Natural killer cell treated with Interleukin-12 subunit alpha and Interleukin-12 subunit beta and Interleukin-15 and Interleukin-18, amount 100 ng/mL, for 72 hours (primary cell): Measurements from ENCODE around the gene CLEC18C. TPM values are rescaled to one million over a fixed set of nuclear protein-coding genes. Genes with fewer than 3 reads are reported as not detected.
"Not testable (repeated sequence)": the region's sequence is repeated elsewhere in the genome, so short reads cannot be mapped to it uniquely, and the experiment has no call there.

ENCODE experiments used
- ATAC-seq, 2 donors: fragments of 150-1000 bp; cut with Tn5 transposase in 1 of 2; sonication (Bioruptor Pico), chemical (Tn5 transposase) in 1 of 2; 2 replicates each; pipeline ENCODE4 v1.10.0; 2021
- DNase-seq: peaks from one replicate; pipeline ENCODE4 v3.0.0; 2022; ENCODE audit warnings: low spot score
- H3K27ac Mint-ChIP-seq, 2 donors: 1 replicate in 1 of 2; 2 replicates in 1 of 2; pipeline ENCODE4 v1.8.0; 2022; ENCODE audit warnings: mixed read lengths in 2 of 2, mild to moderate bottlenecking in 1 of 2, moderate library complexity in 1 of 2
- H3K27me3 Mint-ChIP-seq, 2 donors: 1 replicate in 1 of 2; 2 replicates in 1 of 2; pipeline ENCODE4 v1.8.0; 2022; ENCODE audit warnings: mixed read lengths in 2 of 2
- H3K36me3 Mint-ChIP-seq: one replicate; pipeline ENCODE4 v1.8.0; 2022; ENCODE audit warnings: mixed read lengths
- H3K4me1 Mint-ChIP-seq, 2 donors: 1 replicate in 1 of 2; 2 replicates in 1 of 2; pipeline ENCODE4 v1.8.0; 2022; ENCODE audit warnings: low read depth in 2 of 2, mixed read lengths in 2 of 2, mild to moderate bottlenecking in 1 of 2
- H3K4me3 Mint-ChIP-seq: one replicate; pipeline ENCODE4 v1.8.0; 2022; ENCODE audit warnings: mixed read lengths
- H3K9me3 Mint-ChIP-seq: 2 replicates; pipeline ENCODE4 v1.8.0; 2022; ENCODE audit warnings: mixed read lengths
- total RNA-seq, 2 donors: library from RNA; stranded (reverse); gene quantifications; one replicate each; pipeline ENCODE4 v1.2.3, GENCODE V29; 2022

Gene CLEC18C
- total RNA-seq, 2 donors from 2014 or later, result 1.9 TPM; not detected in 1

GRCh38 chr16:70204668-70205405 is 31.2 kb downstream of the CLEC18C start:
- not testable (repeated sequence) for H3K27me3 Mint-ChIP-seq, H3K9me3 Mint-ChIP-seq, H3K4me1 Mint-ChIP-seq, DNase-seq, ATAC-seq, H3K4me3 Mint-ChIP-seq, H3K27ac Mint-ChIP-seq
- peaks cover 10% of the 10 kb centered on the region for H3K36me3 Mint-ChIP-seq

- H3K4me1 Mint-ChIP-seq, ATAC-seq, H3K9me3 Mint-ChIP-seq, H3K27me3 Mint-ChIP-seq, DNase-seq, H3K4me3 Mint-ChIP-seq, H3K27ac Mint-ChIP-seq: not testable (repeated sequence)
- peaks cover 11% of the 10 kb centered on the region for H3K36me3 Mint-ChIP-seq
These were observed 32.8 kb downstream of the CLEC18C start for GRCh38 chr16:70206382-70206781.

- not testable (repeated sequence) for H3K4me3 Mint-ChIP-seq, H3K4me1 Mint-ChIP-seq, H3K27me3 Mint-ChIP-seq, H3K36me3 Mint-ChIP-seq, ATAC-seq, H3K27ac Mint-ChIP-seq, DNase-seq, H3K9me3 Mint-ChIP-seq
These were observed 45.0 kb downstream of the CLEC18C start for GRCh38 chr16:70218586-70218985.

- H3K4me3 Mint-ChIP-seq, H3K27ac Mint-ChIP-seq, ATAC-seq, H3K9me3 Mint-ChIP-seq, H3K27me3 Mint-ChIP-seq, DNase-seq, H3K4me1 Mint-ChIP-seq: not testable (repeated sequence)
- H3K36me3 Mint-ChIP-seq, result peaks cover 10% of the 10 kb centered on the region
These were observed 49.0 kb downstream of the CLEC18C start for GRCh38 chr16:70222574-70222973.

- not testable (repeated sequence) for H3K9me3 Mint-ChIP-seq, H3K4me3 Mint-ChIP-seq, ATAC-seq, H3K4me1 Mint-ChIP-seq, H3K27me3 Mint-ChIP-seq, DNase-seq
- H3K27ac Mint-ChIP-seq, result peak overlapping the region in 1 of 2 donors; percentile 28
- H3K36me3 Mint-ChIP-seq, result peaks cover 10% of the 10 kb centered on the region
These were observed 49.6 kb downstream of the CLEC18C start for GRCh38 chr16:70223216-70223615.

- not testable (repeated sequence) for ATAC-seq, H3K9me3 Mint-ChIP-seq, H3K4me3 Mint-ChIP-seq, H3K4me1 Mint-ChIP-seq, H3K27me3 Mint-ChIP-seq, DNase-seq
- Mint-ChIP-seq H3K27ac (peak overlapping the region in 1 of 2 donors; percentile 28), H3K36me3 (peaks cover 10% of the 10 kb centered on the region)
These were observed 50.5 kb downstream of the CLEC18C start for GRCh38 chr16:70223971-70224513.

- not testable (repeated sequence) for H3K4me1 Mint-ChIP-seq, H3K4me3 Mint-ChIP-seq, H3K27ac Mint-ChIP-seq, ATAC-seq, H3K9me3 Mint-ChIP-seq, H3K27me3 Mint-ChIP-seq, DNase-seq
- peaks cover 10% of the 10 kb centered on the region for H3K36me3 Mint-ChIP-seq
These were observed 51.1 kb downstream of the CLEC18C start for GRCh38 chr16:70224645-70225044.

- H3K27ac Mint-ChIP-seq, ATAC-seq, DNase-seq, H3K4me3 Mint-ChIP-seq, H3K27me3 Mint-ChIP-seq, H3K9me3 Mint-ChIP-seq, H3K4me1 Mint-ChIP-seq: not testable (repeated sequence)
- H3K36me3 Mint-ChIP-seq, result peaks cover 10% of the 10 kb centered on the region
These were observed 51.8 kb downstream of the CLEC18C start for GRCh38 chr16:70225430-70225829.

GRCh38 chr16:70226024-70226423 is 52.4 kb downstream of the CLEC18C start:
- not testable (repeated sequence) for H3K27me3 Mint-ChIP-seq, ATAC-seq, H3K9me3 Mint-ChIP-seq, H3K4me3 Mint-ChIP-seq, DNase-seq, H3K4me1 Mint-ChIP-seq, H3K27ac Mint-ChIP-seq
- peaks cover 10% of the 10 kb centered on the region for H3K36me3 Mint-ChIP-seq

- not testable (repeated sequence) for H3K27ac Mint-ChIP-seq, H3K27me3 Mint-ChIP-seq, H3K9me3 Mint-ChIP-seq, H3K4me1 Mint-ChIP-seq, H3K36me3 Mint-ChIP-seq, ATAC-seq, DNase-seq, H3K4me3 Mint-ChIP-seq
These were observed 58.2 kb downstream of the CLEC18C start for GRCh38 chr16:70231831-70232230.

Other genes with a start within 250 kb of the CLEC18C start
- gene CLEC18A, start 222.5 kb upstream of the CLEC18C start, total RNA-seq, result 1 to 10 TPM; 2.2 to 5.1 TPM
- 10 to 100 TPM; 37.2 to 51.5 TPM for gene PDPR, start 59.5 kb upstream of the CLEC18C start, total RNA-seq
- gene EXOSC6, start 78.2 kb downstream of the CLEC18C start, total RNA-seq, result 10 to 100 TPM; 29.0 to 57.0 TPM
- gene AARS1, start 115.7 kb downstream of the CLEC18C start, total RNA-seq, result 100 to 1,000 TPM; 109 to 130 TPM
- 10 to 100 TPM; 34.6 to 42.3 TPM for gene DDX19B, start 125.4 kb downstream of the CLEC18C start, total RNA-seq
- 10 to 100 TPM; 41.5 to 64.0 TPM for gene DDX19A, start 173.1 kb downstream of the CLEC18C start, total RNA-seq